Nephron progenitor cell (in vitro differentiated cells): ENCODE measurements around the gene CARMIL1.

ENCODE experiments used
- DNase-seq: peaks from one replicate; pipeline ENCODE4 v3.0.0; 2021
- H3K27ac Mint-ChIP-seq: 2 replicates; pipeline ENCODE4 v1.8.0; 2021; ENCODE audit warnings: mild to moderate bottlenecking, moderate library complexity, mixed read lengths
- H3K27me3 Mint-ChIP-seq: 2 replicates; pipeline ENCODE4 v1.8.0; 2021; ENCODE audit warnings: mild to moderate bottlenecking, low read depth, mixed read lengths; ENCODE audit not compliant: poor library complexity
- H3K36me3 Mint-ChIP-seq: 2 replicates; pipeline ENCODE4 v1.8.0; 2021; ENCODE audit warnings: low read depth, mixed read lengths
- H3K4me1 Mint-ChIP-seq: 2 replicates; pipeline ENCODE4 v1.8.0; 2021; ENCODE audit warnings: mixed read lengths
- H3K4me3 Mint-ChIP-seq: 2 replicates; pipeline ENCODE4 v1.8.0; 2021; ENCODE audit warnings: mild to moderate bottlenecking, moderate library complexity, mixed read lengths
- H3K9me3 Mint-ChIP-seq: 2 replicates; pipeline ENCODE4 v1.8.0; 2021; ENCODE audit warnings: mild to moderate bottlenecking, moderate library complexity, mixed read lengths
- TF ChIP-seq, protein P1 (sequence below): fragments of 200-600 bp; sonication (generic); IDR thresholded peaks from 2 replicates; pipeline ENCODE4 v1.5.0; 2021; ENCODE audit warnings: antibody characterized with exemption

The CARMIL1 gene

DNA sequence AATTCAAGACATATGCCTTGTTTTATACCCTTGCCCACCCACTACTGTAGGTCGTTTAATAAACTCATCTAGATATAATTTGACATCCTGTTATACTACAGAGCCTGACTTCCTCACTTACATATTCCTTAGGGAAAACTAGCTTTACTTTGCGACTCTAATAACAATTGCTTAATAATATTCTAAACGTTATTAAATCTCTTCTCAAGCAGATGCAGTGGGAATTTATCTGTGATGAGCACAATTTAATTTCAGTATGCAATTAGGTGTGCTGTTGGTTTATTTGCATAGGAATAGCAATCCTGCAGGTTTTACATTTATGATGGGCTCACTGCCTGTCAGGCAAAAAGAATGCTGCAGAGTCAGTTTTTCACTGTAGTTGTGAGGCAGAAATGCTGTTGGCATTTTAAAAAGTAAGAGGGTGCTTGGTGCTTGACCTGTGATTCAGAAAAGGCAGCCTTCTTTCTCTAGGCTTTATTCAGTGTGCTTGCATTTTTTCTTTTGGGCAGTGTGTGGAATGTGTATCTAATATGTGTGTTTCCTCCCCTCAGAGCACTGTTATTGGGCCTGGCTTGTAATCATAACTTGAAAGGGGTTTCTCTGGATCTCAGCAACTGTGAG is 220.6 kb downstream of the CARMIL1 start:
- no peaks in the 10 kb centered on the region for H3K4me1 Mint-ChIP-seq
- TF ChIP-seq, protein P1, sequence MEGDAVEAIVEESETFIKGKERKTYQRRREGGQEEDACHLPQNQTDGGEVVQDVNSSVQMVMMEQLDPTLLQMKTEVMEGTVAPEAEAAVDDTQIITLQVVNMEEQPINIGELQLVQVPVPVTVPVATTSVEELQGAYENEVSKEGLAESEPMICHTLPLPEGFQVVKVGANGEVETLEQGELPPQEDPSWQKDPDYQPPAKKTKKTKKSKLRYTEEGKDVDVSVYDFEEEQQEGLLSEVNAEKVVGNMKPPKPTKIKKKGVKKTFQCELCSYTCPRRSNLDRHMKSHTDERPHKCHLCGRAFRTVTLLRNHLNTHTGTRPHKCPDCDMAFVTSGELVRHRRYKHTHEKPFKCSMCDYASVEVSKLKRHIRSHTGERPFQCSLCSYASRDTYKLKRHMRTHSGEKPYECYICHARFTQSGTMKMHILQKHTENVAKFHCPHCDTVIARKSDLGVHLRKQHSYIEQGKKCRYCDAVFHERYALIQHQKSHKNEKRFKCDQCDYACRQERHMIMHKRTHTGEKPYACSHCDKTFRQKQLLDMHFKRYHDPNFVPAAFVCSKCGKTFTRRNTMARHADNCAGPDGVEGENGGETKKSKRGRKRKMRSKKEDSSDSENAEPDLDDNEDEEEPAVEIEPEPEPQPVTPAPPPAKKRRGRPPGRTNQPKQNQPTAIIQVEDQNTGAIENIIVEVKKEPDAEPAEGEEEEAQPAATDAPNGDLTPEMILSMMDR: no peak
- H3K9me3 Mint-ChIP-seq: no peaks in the 10 kb centered on the region
- H3K27me3 Mint-ChIP-seq: no peaks in the 10 kb centered on the region
- no peak overlapping the region for H3K27ac Mint-ChIP-seq
- H3K4me3 Mint-ChIP-seq: no peak overlapping the region
- no peaks in the 10 kb centered on the region for H3K36me3 Mint-ChIP-seq
- DNase-seq: no peak

DNA sequence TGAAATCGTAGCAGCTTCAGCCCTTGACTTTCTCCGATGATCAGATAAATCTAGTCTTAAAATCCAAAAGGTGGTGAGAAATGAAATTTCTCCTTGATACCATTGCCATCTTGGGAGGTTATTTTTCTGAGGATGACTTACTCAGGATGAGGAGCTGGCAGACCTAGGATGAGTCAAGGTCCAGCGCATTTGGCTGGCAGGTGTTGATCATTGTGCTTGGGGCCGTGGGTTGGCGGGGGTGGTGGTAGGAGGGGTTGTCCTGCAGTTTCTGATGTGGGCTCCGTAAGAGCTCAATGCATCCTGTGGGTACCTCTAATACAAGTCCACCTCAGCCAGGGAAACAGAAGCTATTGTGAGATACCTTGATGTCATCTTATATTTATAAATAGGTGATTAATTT is 224.5 kb downstream of the CARMIL1 start:
- no peaks in the 10 kb centered on the region for H3K9me3 Mint-ChIP-seq
- TF ChIP-seq, protein P1: no peak

DNA sequence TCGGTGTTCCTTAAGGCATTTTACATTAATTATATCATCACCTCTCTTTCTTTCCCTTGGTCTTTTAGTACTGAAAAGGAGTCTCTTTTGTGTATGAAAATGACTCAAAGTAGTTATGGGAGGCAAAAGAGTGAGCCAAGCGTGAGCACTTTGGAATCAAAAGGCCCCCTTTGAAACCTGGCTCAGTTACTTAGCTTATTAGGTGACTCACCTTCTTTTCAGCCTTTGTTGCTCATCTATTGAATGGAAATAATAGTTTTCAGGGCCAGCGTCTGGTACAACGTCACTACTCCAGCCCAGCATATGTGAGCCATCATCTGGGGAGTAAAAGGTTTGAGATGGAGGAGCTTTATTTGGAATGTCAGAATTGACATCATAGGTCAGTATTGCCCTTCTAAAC is 225.5 kb downstream of the CARMIL1 start:
- H3K36me3 Mint-ChIP-seq: no peaks in the 10 kb centered on the region
- no peak overlapping the region for H3K4me3 Mint-ChIP-seq
- no peak for DNase-seq

More for the DNA sequence above, 224.5 kb downstream of the CARMIL1 start:
- Mint-ChIP-seq H3K4me3 (no peak overlapping the region), H3K27ac (no peak overlapping the region), H3K27me3 (no peaks in the 10 kb centered on the region), H3K4me1 (no peaks in the 10 kb centered on the region), H3K36me3 (no peaks in the 10 kb centered on the region)
- DNase-seq: no peak

DNA sequence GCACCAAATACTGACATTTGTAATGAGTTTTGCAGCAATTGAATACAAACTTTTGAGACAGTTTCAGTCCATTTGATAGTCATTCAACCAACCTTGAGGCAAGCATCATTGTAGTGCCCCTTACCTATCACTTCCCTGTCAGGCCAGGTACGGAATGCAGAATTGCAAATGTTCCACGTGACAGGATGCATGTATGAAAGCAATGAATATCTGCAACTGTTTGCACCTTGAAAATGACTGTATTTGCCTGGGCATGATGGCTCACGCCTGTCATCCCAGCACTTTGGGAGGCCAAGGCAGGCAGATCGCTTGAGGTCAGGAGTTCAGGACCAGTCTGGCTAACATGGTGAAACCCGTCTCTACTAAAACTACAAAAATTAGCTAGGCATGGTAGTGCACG is 226.8 kb downstream of the CARMIL1 start:
- Mint-ChIP-seq H3K9me3 (no peaks in the 10 kb centered on the region), H3K4me1 (no peaks in the 10 kb centered on the region), H3K27me3 (no peaks in the 10 kb centered on the region), H3K36me3 (no peaks in the 10 kb centered on the region), H3K27ac (no peak overlapping the region), H3K4me3 (no peak overlapping the region)
- DNase-seq: no peak
- TF ChIP-seq, protein P1: no peak

More for the DNA sequence above, 225.5 kb downstream of the CARMIL1 start:
- Mint-ChIP-seq H3K27ac (no peak overlapping the region), H3K9me3 (no peaks in the 10 kb centered on the region), H3K27me3 (no peaks in the 10 kb centered on the region), H3K4me1 (no peaks in the 10 kb centered on the region)
- TF ChIP-seq, protein P1: no peak

DNA sequence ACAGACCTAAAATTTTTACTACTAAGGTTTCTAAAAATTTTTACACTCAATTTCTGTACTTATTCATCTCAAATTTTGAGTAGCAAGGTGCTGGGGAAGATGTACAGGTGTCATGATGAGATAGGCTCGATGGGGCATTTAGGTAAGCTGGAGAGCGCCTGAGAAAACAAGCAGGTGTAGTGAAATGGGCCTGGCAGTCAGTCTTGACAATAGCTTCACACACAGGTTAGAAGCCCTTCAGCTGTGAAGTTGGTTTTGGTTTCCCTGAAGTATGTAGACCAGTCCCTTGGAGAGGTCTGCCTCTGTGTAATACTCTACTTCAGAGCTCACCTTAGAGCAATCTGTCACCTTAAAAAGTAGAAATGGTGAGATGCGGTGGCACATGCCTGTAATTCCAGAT is 228.9 kb downstream of the CARMIL1 start:
- Mint-ChIP-seq H3K4me3 (no peak overlapping the region), H3K9me3 (no peaks in the 10 kb centered on the region), H3K27ac (no peak overlapping the region), H3K27me3 (no peaks in the 10 kb centered on the region), H3K4me1 (no peaks in the 10 kb centered on the region), H3K36me3 (no peaks in the 10 kb centered on the region)
- no peak for DNase-seq
- TF ChIP-seq, protein P1: no peak

DNA sequence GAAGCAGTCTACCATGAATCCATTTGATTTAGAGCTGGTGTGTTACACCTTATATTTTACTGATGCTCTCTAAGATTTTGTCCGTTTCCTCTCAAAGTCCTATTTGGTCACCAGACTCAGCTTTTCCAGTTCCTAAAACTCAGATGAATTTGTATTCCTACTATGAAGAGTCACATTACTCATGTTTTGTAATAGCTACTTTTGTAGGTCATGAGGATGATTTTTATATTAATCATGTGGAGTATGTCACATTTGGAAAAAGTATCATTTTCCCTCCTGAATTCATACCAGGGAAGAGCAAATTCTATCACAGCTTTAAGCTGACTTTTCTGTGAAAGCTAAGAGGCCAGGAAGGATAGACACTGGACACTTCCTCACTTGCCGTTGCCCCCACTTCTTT is 232.2 kb downstream of the CARMIL1 start:
- Mint-ChIP-seq H3K4me1 (peaks cover 2% of the 10 kb centered on the region), H3K9me3 (no peaks in the 10 kb centered on the region), H3K27me3 (no peaks in the 10 kb centered on the region), H3K4me3 (no peak overlapping the region), H3K36me3 (no peaks in the 10 kb centered on the region), H3K27ac (no peak overlapping the region)
- TF ChIP-seq, protein P1: no peak
- DNase-seq: no peak
